ENCODE measurements around the gene PACSIN3. TPM values are rescaled to one million over a fixed set of nuclear protein-coding genes. Genes with fewer than 3 reads are reported as not detected.
"Not testable (repeated sequence)": the region's sequence is repeated elsewhere in the genome, so short reads cannot be mapped to it uniquely, and the experiment has no call there.

PACSIN3 gene
- total and polyA plus RNA-seq, 2 of the 8 experiments (the other 6 are each of a cell fraction or from before 2014, with no cell fraction given): 23.8 to 47.2 TPM

GRCh38 chr11:47198161-47198560 lies 11.9 kb upstream of the PACSIN3 start:
- not testable (repeated sequence) for H3K23me2 ChIP-seq (ENCODE audit: low read depth, low read length); H2BK15ac ChIP-seq (ENCODE audit: low read length); H4K91ac ChIP-seq (replicated peaks; ENCODE audit: insufficient read length, low read length); H2BK120ac ChIP-seq (replicated peaks; ENCODE audit: low read depth, low read length); FAIRE-seq; H2BK12ac ChIP-seq (ENCODE audit: low read depth, low read length); H3K4me1 ChIP-seq (replicated peaks in 1 of 4; ENCODE audit: control insufficient read depth in 3 of 4, insufficient read depth in 4 of 4, low read length in 3 of 4); H3K36me3 ChIP-seq (ENCODE audit: control insufficient read depth in 2 of 4, insufficient read depth in 4 of 4, low read length in 3 of 4); H2BK20ac ChIP-seq (ENCODE audit: low read length); H3K79me1 ChIP-seq (ENCODE audit: low read depth, low read length); H3K27me3 ChIP-seq (replicated peaks in 1 of 4; ENCODE audit: control insufficient read depth in 3 of 4, extremely low read depth in 1 of 4, insufficient read depth in 3 of 4, low read length in 3 of 4); DNase-seq (ENCODE audit: low read depth in 1 of 2, low spot score in 2 of 2); H3K9me3 ChIP-seq (ENCODE audit: insufficient read depth in 2 of 2, low read depth in 1 of 2, low read length in 1 of 2); H4K5ac ChIP-seq (ENCODE audit: insufficient read length, low read depth, low read length); H3K18ac ChIP-seq (ENCODE audit: extremely low read depth, low read length); H2AFZ ChIP-seq (ENCODE audit: low read length); H3K4me2 ChIP-seq (ENCODE audit: insufficient read depth in 1 of 2, low read depth in 2 of 2, low read length in 2 of 2); H2BK5ac ChIP-seq (ENCODE audit: low read depth, low read length); H3K14ac ChIP-seq (ENCODE audit: insufficient read length); H4K20me1 ChIP-seq (replicated peaks in 1 of 2; ENCODE audit: control insufficient read depth in 1 of 2, insufficient read depth in 2 of 2, low read length in 2 of 2); H3K4ac ChIP-seq (replicated peaks; ENCODE audit: insufficient read length, low read depth, low read length); H3K23ac ChIP-seq (ENCODE audit: insufficient read length); H3K9ac ChIP-seq (replicated peaks in 1 of 4; ENCODE audit: extremely low read depth in 1 of 4, low read depth in 3 of 4, low read length in 3 of 4); H3K56ac ChIP-seq (replicated peaks; ENCODE audit: insufficient read length, low read depth, low read length); H4K8ac ChIP-seq (ENCODE audit: extremely low read depth, insufficient read depth, low read length); H3K27ac ChIP-seq (ENCODE audit: low read depth, low read length); H3K4me3 ChIP-seq (ENCODE audit: extremely low read depth in 1 of 4, insufficient read depth in 2 of 4, low read depth in 3 of 4, low read length in 4 of 4); H3K79me2 ChIP-seq (ENCODE audit: control insufficient read depth in 1 of 2, insufficient read depth in 2 of 2, low read length in 2 of 2); H2AK5ac ChIP-seq (ENCODE audit: low read depth, low read length)
- WGBS, 2 experiments (ENCODE audit: extremely low coverage in 1 of 2, insufficient coverage in 1 of 2, insufficient read length in 1 of 2, insufficient replicate concordance in 2 of 2, low coverage in 1 of 2, low lambda C conversion rate in 2 of 2, missing lambda C conversion rate in 1 of 2): 89% methylated on average over 9 of the region's 9 CpGs; no CpG with 5 or more reads in 1 of the 2 experiments
- CTCF ChIA-PET (ENCODE audit: partially characterized antibody): interaction anchor here (1.0 to 21.5 kb wide), 4 partner anchors 17 to 45 kb away, joined by 4 to 247 read pairs (median 10); partner anchors contain the start of genes ARFGAP2 and PACSIN3
- POLR2A ChIA-PET (ENCODE audit: partially characterized antibody): interaction anchor here (0.7 to 3.3 kb wide), 3 partner anchors 11 to 16 kb away, joined by 3 to 14 read pairs (median 10); partner anchors contain the start of genes DDB2 and PACSIN3
